GM10847 (cell line): Measurements from ENCODE around the gene PRKCI.

Source experiments
- POLR2A ChIP-seq: IDR thresholded peaks from 2 replicates; pipeline ENCODE4 v1.6.1; 2011; ENCODE audit not compliant: insufficient read length; ENCODE audit errors: extremely low read depth

The PRKCI gene

DNA sequence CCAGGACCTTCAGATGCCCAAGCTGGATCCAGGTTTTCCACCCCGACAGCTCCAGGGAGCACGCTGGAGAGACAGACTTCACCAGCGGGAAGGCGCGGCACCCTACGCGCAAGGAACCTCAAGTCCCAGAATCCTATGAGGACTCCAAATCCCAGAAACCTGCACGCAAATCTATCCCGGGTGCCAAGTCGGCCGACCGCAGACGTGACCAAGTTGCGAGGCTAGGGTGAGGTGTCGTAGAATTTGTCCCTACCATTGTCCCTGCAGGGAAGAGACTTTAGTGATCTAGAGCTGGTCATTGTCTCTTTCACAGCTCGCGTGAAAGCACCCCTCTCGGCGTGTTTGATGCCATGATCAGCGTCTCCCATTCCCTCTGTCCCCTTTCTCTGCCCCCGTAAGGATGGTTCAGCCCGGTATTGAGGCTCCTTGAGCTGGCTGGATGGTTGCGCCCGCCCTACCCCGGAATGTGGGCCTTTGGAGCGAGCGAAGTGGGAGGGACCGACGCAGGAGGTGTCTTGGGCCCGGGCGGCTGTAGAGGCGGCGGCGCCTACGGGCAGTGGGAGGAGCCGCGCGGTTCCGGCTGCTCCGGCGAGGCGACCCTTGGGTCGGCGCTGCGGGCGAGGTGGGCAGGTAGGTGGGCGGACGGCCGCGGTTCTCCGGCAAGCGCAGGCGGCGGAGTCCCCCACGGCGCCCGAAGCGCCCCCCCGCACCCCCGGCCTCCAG lies at the start of gene PRKCI:
Gene PRKCI (plus strand): TSS at position 501 of the 723 bp plus-strand sequence. CDS start 246 bp downstream, outside the sequence.
- TF ChIP-seq POLR2A: peak; percentile 55

DNA sequence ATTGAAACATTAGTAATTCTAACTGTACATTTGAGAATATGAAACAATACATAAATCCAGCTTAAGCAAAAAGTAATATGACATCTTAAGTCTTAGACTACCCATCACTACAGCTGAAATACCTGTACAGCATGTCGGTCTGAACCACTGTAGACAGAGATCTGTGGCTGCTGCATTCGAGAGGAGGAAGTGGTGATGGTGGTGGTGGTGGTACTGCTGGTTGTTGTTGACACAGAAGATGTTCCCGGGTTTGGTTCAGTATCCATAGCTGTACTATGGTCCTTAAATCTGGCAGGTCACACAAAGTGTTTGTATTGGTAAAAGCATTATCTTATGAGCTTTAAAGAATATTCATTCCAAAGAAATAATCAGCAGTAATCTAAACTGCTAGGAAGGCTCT lies 43.6 kb upstream of the PRKCI start:
- TF ChIP-seq POLR2A: no peak

DNA sequence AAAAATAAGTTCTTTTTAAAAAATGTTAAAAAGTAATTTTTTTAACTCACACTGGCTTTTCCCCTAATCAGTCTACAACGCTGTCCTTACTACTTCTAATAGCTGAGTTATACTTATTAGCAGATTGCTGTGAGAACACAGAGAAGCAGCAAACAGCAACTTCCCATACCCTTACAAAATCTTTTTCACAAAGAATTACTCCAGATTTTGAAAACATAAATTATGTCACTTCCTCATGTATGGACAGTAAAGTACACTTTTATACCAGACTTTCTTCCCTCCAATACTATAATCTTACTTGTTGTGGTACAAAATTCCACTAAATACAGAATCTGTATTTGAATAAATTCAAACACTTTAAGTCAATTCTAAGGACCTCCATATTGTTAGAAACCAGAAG lies 42.8 kb upstream of the PRKCI start:
- no peak for TF ChIP-seq POLR2A

DNA sequence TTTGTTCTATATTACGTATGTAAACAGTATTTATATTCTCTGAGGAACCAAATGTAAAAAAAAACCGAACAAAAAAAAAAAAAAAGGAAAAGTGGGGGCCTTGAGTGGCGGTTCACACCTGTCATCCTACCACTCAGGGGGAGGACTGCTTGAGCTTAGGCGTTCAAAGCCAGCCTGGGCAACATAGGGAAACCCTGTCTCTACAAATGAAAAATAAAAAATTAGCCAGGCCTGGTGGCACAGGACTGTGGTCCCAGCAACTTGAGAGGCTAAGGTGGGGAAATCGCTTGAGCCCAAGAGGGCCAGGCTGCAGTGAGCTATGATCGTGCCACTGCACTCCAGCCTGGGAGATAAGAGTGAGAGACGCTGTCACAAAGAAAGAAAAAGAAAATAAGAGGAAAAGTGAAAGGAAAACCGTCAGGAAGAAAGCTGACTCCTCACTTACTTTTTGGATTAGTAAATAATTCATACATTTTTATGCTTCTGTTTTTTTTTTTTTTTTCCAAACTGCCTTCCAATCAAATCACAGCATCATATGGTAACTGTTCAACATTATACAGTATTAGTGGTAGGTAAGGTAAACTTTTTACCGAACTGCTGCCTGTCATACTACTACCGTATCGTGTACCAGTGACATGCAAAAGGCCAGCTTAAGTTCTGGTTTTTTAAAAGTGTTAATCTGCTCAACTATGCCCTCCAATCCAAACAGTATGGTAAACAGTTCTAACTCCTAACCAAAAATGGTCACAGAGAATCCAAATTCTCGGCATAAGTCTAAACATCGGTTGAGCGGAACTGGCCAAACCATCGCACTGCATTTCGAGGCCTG lies 41.9 kb upstream of the PRKCI start:
- TF ChIP-seq POLR2A: no peak

DNA sequence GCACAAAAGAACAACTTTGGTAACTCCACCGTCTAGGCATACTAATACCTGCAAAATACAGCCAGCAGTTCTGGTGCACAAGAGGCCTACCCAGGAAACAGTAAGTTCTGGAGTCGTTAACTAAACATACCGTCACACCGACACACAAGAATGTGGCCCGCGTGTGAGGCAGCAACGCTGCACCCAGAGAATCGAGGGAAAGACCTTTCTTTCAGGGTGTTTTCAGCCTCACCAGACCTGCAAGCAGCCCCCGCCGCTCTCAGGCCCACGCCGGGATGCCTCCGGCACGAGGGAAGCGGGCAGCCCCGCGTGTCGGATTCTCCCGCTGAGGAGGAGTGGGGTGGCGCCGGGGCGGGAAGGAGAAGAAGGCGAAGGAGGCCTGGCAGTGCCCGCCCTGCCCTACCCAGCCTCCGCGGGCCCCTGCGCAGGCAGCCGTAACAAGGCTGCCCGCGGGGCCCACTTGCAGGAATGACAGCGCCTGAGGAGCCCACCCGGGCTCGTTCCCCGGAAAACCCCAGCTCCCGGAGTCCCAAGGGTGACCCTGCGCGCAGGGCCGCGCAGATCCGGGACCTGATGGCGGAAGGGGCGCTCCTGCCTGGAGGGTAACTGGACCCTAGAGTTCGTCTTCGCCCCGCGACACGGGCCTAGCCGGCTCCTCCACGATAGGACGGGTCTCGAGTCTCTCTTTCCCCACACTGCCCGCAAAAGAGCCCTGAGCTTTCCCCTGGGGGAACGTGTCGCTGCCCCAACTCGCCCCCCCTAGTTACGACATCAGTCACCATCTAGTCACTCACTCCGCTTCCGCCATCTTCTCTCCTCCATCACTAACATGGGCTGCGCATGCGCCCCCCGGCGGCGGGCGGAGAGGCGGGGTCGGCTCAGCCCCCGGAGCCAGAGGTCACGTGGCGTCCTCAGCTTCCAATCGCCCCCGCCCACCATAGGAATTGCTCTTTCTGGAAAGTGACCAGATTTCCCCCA lies 41.0 kb upstream of the PRKCI start, which contains the start of gene PHC3:
Gene PHC3 (minus strand): TSS at position 826 of the 978 bp plus-strand sequence. CDS start 18 bp downstream, at position 808.
- TF ChIP-seq POLR2A: peak; percentile 72

DNA sequence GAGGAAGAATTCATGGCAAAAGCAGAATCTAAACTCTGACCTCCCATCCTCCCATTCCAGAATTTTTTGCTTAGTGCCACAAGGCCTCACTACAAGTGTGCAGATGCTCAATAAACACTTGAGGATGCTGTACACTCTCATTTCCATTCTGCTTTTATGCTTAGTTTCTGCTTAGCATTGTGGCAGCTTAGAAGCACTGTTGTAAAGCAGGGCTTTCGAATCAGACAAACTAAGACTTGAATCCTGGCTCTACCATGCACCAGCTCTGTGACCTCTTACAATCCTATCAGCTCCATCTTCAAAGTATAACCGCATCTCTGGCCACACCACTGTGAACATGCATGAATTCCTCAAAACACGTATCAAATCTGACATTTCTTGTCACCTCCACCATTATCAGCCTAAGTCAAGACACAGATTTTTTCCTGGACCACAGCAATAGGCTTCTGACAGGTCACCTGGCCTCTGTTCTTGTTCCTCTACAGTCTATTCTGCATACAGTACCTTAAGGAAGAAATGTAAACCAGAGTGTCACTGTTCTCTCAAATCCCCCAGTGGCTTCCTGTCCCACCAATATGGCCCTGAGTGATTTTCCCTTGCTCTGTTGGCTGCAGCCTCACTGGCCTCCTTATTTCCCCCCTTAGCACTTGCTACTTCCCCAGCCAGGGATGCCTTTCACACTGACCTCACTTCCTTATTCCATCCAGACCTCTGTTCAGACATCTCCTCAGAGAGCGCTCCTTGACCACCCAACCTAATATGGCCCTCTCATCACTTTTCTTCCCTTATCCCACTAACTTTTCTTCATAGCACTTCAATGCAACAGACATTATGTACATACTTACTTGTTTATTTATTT lies 32.6 kb upstream of the PRKCI start:
- no peak for TF ChIP-seq POLR2A

DNA sequence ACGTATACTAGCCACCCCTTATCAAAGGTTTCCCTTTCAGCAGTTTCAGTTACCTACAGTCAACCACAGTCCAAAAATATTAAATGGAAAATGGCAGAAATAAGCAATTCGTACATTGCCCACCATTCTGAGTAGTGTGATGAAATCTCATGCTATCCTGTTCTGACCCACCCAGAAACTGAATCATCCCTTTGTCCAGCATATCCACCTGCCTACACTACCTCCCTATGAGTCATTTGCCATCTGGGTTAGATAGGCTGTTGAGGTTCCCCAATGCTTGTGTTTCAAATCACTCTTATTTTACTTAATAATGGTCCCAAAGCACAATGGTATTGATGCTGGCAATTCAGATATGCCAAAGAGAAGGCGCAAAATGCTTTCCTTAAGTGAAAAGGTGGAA lies 25.4 kb upstream of the PRKCI start:
- no peak for TF ChIP-seq POLR2A

DNA sequence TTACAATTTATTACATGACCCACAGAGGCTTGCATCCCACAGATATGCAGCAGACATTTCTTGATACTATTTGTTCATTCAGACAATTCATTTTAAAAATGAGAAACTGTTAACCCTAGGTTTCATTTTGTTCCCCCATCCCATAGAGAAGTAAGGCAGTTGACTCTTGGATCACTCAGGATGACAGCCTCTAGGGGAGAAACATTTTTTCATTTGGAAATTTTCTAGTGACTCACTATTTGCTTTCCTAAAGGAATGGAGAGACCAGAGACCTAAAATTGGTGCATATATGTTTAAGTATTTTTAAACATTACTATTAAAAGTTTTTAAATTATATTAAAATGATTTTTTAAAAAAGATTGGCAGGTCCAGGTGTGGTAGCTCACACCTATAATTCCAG lies 21.2 kb upstream of the PRKCI start:
- no peak for TF ChIP-seq POLR2A

DNA sequence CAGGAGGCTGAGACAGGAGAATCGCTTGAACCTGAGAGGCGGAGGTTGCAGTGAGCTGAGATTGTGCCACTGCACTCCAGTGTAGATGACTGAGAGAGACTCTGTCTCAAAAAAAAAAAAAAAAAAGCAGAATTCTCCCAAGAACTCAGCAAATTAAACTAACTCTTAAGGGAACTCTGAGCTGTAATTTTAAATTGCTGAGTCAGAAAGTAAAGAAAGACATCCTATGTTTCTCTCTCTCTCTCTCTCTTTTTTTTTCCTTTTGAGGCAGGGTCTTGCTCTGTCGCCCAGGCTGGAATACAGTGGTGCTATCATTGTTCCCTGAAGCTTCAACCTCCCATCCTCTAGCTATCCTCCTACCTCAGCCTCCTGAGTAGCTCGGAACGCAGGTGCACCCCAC lies 20.7 kb upstream of the PRKCI start:
- TF ChIP-seq POLR2A: no peak

DNA sequence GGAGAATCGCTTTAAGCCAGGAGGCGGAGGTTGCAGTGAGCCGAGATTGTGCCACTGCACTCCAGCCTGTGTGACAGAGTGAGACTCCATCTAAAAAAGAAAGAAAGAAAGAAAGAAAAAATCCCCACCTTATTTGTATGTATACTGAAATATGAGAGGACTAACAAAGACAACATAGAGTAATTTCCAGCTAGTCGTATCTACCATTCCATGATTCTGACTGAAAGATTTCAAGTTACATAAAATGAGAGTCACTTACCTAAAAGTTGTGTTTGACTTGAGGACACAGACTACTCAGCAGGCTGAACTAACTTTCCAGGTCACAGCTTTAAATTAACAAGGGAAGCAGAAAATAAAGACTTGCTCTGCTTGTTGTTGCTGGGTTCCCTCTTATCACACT lies 18.8 kb upstream of the PRKCI start:
- TF ChIP-seq POLR2A: no peak

DNA sequence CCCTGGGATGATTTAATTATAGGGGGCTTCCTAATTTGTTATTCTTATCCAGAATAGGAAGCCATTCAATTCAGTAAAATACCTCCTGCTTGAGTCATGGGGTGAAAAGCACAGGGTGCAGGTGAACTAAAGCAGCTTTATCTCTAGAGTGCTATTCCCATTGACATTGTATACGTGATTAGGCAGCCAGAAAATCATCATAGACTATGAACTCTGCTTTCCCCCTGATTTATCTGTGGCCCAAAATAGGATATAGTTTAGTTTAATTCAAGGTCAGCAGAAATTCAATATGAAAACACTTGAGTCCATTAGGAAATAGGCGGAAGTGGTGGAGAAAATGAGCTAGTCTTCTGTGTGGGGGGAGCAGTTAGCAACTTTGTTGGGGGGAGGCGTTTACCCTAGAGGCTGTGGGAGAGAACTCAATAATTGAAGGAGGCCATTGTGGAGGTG lies 18.2 kb upstream of the PRKCI start:
- TF ChIP-seq POLR2A: no peak

DNA sequence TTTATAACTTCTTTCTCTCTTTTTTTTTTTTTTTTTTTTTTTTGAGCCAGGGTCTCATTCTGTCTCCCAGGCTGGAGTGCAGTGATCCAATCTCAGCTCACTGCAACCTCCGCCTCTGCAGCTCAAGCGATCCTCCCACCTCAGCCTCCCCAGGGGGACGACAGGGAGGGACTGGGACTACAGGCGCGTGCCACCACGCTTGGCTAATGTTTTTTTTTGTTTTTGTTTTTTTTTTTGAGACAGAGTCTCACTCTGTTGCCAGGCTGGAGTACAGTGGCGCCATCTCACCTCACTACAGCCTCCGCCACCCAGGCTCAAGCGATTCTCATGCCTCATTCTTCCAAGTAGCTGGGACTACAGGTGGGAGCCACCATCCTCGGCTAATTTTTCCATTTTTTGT lies 17.7 kb upstream of the PRKCI start:
- no peak for TF ChIP-seq POLR2A

DNA sequence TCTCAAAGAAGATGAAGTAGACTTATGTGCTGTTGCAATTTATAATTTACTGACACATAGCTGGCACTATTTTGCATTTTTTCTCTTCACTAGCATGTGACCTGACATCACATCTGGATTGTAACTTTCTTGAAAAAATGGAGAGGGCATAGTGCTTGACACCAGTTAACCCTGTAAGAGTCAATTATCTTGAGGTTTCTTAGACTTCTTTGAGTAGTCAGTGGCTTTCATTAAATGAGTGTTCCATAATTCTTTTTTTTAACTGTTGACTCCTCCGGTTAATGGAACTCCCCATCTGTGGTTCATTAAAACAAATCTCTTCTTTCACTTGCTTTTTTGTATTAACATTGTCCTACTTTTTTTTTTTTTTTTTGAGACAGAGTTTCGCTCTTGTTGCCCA lies 16.9 kb upstream of the PRKCI start:
- TF ChIP-seq POLR2A: no peak

DNA sequence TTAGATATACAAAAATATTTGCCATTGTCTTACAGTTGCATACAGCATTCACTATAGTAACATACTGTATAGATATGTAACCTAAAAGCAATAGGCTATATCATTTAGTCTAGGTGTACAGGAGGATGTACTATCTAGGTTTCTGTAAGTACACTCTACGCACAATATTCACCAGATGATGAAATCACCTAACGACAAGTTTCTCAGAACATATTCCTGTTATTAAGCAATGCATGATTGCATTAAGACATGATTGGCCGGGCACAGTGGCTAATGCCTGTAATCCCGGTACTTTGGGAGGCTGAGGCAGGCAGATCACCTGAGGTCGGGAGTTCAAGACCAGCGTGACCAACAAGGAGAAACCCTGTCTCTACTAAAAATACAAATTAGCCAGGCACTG lies 14.5 kb upstream of the PRKCI start:
- no peak for TF ChIP-seq POLR2A

DNA sequence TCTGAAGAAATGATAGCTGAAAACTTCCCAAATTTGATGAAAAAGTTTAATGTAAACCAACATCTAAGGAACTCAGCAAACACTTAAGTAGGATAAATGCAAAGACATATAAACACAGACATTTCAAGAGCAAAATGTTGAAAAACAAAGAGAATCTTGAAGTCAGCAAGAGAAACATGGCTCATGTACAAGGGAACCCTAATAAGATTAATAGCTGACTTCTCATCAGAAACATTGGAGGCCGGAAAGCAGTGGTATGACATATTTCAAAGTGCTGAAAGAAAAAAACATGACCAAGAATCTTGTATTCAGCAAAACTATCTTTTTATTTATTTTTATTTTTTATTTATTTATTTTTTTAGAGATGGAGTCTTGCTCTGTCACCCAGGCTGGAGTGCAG lies 10.6 kb upstream of the PRKCI start:
- TF ChIP-seq POLR2A: no peak

DNA sequence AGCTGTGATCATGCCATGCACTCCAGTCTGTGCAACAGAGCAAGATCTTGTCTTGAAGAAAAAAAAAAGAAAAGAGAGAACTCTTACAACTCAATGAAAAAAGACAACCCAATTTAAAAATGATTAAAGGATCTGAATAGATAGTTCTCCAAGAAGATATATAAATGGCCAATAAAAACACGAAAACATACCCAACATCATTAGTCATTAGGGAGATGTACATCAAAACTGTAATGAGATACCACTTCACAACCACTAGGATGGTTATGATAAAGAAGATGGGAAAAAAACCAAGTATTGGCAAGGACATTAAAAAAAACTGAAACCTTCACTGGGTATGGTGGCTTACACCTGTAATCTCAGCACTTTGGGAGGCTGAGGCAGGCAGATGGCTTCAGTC lies 2.4 kb upstream of the PRKCI start:
- no peak for TF ChIP-seq POLR2A
